Activated effector memory CD4-positive, alpha-beta T cell treated with Interleukin-2 at 50 U/mL for 16 hours (primary cell): Measurements from ENCODE around the gene GDAP1L1.

Experiments used
- DNase-seq: peaks from one replicate; pipeline ENCODE4 v3.0.0-alpha.2; 2020

Gene GDAP1L1

GRCh38 chr20:44247131-44247571, at the start of gene GDAP1L1:
Gene GDAP1L1 (plus strand): TSS chr20:44247308. CDS start chr20:44247335, 27 bp downstream.
- no peak for DNase-seq

- no peak for DNase-seq
Observed at GRCh38 chr20:44198872-44199271, 48.2 kb upstream of the GDAP1L1 start.

GRCh38 chr20:44199877-44200276, 47.2 kb upstream of the GDAP1L1 start:
- no peak for DNase-seq

- no peak for DNase-seq
Observed at GRCh38 chr20:44200371-44200770, 46.7 kb upstream of the GDAP1L1 start.

GRCh38 chr20:44200983-44201382, 46.1 kb upstream of the GDAP1L1 start:
- no peak for DNase-seq

GRCh38 chr20:44203161-44203560, 43.9 kb upstream of the GDAP1L1 start:
- no peak for DNase-seq

- no peak for DNase-seq
Observed at GRCh38 chr20:44204156-44204831, 42.8 kb upstream of the GDAP1L1 start.

GRCh38 chr20:44204832-44205215, 42.3 kb upstream of the GDAP1L1 start:
- DNase-seq, result no peak

- DNase-seq, result no peak
Observed at GRCh38 chr20:44206132-44206531, 41.0 kb upstream of the GDAP1L1 start.

- DNase-seq, result no peak
Observed at GRCh38 chr20:44207126-44207723, 39.9 kb upstream of the GDAP1L1 start.

GRCh38 chr20:44208165-44208564, 38.9 kb upstream of the GDAP1L1 start:
- no peak for DNase-seq

- no peak for DNase-seq
Observed at GRCh38 chr20:44208770-44209169, 38.3 kb upstream of the GDAP1L1 start.

- no peak for DNase-seq
Observed at GRCh38 chr20:44209686-44210405, 37.3 kb upstream of the GDAP1L1 start.

- DNase-seq, result peak; percentile 97
Observed at GRCh38 chr20:44210406-44211176, 36.5 kb upstream of the GDAP1L1 start, which contains the start of gene OSER1. Gene OSER1 (minus strand): TSS chr20:44210771. CDS start chr20:44206957, 3,814 bp downstream.

- DNase-seq, result no peak
Observed at GRCh38 chr20:44211177-44212039, 35.7 kb upstream of the GDAP1L1 start.

GRCh38 chr20:44212792-44213191, 34.3 kb upstream of the GDAP1L1 start:
- no peak for DNase-seq

GRCh38 chr20:44215125-44215524, 32.0 kb upstream of the GDAP1L1 start:
- DNase-seq, result peak; percentile 64

GRCh38 chr20:44217342-44218092, 29.6 kb upstream of the GDAP1L1 start:
- peak; percentile 53 for DNase-seq

- DNase-seq, result peak; percentile 51
Observed at GRCh38 chr20:44218446-44218845, 28.7 kb upstream of the GDAP1L1 start.

- DNase-seq, result peak; percentile 2
Observed at GRCh38 chr20:44219170-44219730, 27.9 kb upstream of the GDAP1L1 start.

- no peak for DNase-seq
Observed at GRCh38 chr20:44219791-44220190, 27.3 kb upstream of the GDAP1L1 start.
